ENCODE data around the gene KLHDC10.

GRCh38 chr7:130139193-130139960, 69.0 kb downstream of the KLHDC10 start:
- TF ChIP-seq GATA2 (IDR thresholded peaks at IDR 0.05; ENCODE audit: low read depth, low read length): no peak
- TF ChIP-seq GATA3 (IDR thresholded peaks at IDR 0.05; ENCODE audit: low read depth, low read length): no peak
